Rectal smooth muscle tissue (tissue), 1 donor: ENCODE data around the gene KLHDC8A.

Experiments
- H3K27ac ChIP-seq: one replicate; pipeline ENCODE4 v1.7.0; 2013; ENCODE audit warnings: low read depth, low read length, inconsistent platforms
- H3K27me3 ChIP-seq: one replicate; pipeline ENCODE4 v1.7.0; 2013; ENCODE audit warnings: low read length; ENCODE audit not compliant: control insufficient read depth, insufficient read depth
- H3K36me3 ChIP-seq: one replicate; pipeline ENCODE4 v1.7.0; 2013; ENCODE audit warnings: low read length; ENCODE audit not compliant: control insufficient read depth, insufficient read depth
- H3K4me1 ChIP-seq: one replicate; pipeline ENCODE4 v1.7.0; 2013; ENCODE audit warnings: low read length; ENCODE audit not compliant: control insufficient read depth, insufficient read depth
- H3K4me3 ChIP-seq: one replicate; pipeline ENCODE4 v1.7.0; 2013; ENCODE audit warnings: low read length
- H3K9ac ChIP-seq: one replicate; pipeline ENCODE4 v1.7.0; 2013; ENCODE audit warnings: low read length

The KLHDC8A gene

DNA sequence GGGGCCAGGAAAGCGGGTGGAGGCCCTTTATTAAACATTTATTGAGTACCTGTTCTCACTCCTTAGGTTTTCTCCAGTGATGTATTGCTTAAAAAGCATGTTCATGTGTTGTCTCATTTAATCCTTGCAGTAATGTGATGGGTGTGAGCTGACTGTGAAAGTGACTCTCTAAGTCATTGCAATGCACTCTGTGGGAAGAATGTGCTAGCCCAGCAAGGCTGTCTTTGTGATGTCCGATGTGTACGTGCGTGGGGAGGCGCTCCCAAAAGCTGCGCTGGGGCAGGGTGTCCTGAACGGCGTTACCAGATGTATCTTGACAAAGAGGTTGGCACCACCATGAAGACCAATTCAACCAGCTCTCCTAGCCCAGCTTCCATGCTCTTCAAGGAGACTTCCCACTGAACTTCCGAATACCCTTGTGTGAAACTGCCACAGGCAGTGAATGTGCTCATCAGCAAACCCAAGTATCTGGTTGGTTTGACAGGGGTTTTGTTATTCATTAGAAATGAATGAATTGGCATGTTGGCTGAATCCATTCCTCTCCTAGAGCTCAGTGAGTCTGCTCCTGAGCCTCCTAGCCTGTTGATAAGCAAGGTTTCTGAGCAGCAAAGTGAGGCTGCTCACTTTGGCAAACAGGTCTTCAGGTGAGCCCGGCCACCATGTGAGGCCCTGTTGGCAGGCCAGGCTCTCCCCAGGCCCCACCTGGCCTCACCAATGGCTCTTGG lies 63.2 kb downstream of the KLHDC8A start:
- Histone ChIP-seq H3K4me3 (no peak overlapping the region), H3K9ac (no peak overlapping the region), H3K27ac (no peak overlapping the region), H3K27me3 (no peaks in the 10 kb centered on the region), H3K36me3 (no peaks in the 10 kb centered on the region), H3K4me1 (peaks cover 7% of the 10 kb centered on the region)

DNA sequence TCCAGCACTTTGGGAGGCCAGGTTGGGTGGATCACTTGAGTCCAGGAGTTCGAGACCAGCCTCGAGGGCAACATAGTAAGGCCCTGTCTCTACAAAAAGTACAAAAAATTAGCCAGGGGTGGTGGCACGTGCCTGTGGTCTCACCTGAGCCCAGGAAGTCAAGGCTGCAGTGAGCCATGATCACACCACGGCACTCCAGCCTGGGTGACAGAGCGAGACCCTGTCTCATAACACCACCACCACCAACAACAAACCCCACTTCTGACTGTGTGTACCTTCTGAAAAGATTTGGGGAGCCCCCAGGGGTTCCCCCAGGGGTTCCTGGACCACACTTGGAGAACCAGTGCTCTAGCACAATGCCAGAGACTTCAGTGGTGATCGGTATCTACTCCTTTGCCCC lies 65.1 kb downstream of the KLHDC8A start:
- Histone ChIP-seq H3K4me3 (no peak overlapping the region), H3K27ac (no peak overlapping the region), H3K36me3 (no peaks in the 10 kb centered on the region), H3K27me3 (no peaks in the 10 kb centered on the region), H3K4me1 (peaks cover 7% of the 10 kb centered on the region), H3K9ac (no peak overlapping the region)

DNA sequence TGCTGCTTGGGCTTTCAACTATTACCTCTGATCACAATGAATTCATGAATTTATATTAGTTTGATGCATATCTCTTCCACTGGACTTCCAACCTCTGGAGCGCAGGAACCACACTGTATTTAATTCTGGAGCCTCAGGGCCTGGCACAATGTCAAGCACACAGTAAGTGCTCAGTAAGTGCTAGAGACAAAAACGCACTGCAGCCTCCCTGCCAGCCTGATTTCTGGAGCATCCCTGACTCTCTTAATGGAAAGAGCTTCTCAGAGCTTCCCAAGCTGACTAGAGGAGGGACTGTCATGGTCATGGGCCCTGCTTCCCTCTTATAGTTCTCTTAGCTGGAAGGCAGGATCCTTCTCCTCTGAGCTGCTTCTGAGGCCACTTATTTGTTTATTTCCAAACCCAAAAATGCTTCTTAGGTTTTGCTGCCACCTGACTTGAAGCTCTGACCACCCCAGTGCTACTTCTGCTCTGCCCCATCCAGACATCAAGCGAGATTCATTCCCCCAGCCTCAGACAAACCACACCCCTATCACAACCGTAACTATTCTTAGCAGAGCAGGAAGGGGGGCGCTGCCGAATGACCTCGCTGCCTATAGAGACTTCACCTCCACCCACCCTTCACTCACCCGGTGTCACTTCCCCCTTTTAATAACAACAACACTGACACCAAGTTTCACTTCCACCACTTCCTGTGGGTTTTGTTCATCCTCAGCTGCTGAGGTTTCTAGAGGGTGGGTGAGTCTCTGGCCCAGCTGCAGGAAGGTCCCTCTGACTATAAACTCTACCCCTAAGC lies 68.8 kb downstream of the KLHDC8A start:
- no peaks in the 10 kb centered on the region for H3K27me3 ChIP-seq
- peaks cover 9% of the 10 kb centered on the region for H3K4me1 ChIP-seq
- no peak overlapping the region for H3K9ac ChIP-seq
- no peaks in the 10 kb centered on the region for H3K36me3 ChIP-seq
- H3K4me3 ChIP-seq = no peak overlapping the region
- no peak overlapping the region for H3K27ac ChIP-seq

DNA sequence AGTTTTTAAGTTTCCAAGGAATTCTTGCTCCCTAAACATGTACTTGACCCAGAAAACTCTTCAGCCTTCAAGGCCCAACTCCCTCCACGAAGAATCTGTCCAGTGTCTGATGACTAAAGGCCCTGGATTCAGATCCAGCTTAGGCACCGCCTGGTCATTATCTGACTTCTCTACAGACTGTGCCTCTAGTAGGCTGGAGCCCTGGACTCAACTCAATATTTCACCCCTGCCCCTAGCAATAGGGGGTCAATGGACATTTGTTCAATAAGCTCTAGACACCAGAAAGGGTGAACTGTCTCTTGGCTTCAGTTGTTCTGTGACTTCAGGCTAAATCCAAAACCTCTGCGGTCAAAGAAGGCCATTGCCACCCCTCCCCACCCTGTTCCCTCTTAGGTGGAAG lies 69.6 kb downstream of the KLHDC8A start:
- Histone ChIP-seq H3K4me1 (peaks cover 9% of the 10 kb centered on the region), H3K36me3 (no peaks in the 10 kb centered on the region), H3K9ac (no peak overlapping the region), H3K27ac (no peak overlapping the region), H3K4me3 (no peak overlapping the region), H3K27me3 (no peaks in the 10 kb centered on the region)

DNA sequence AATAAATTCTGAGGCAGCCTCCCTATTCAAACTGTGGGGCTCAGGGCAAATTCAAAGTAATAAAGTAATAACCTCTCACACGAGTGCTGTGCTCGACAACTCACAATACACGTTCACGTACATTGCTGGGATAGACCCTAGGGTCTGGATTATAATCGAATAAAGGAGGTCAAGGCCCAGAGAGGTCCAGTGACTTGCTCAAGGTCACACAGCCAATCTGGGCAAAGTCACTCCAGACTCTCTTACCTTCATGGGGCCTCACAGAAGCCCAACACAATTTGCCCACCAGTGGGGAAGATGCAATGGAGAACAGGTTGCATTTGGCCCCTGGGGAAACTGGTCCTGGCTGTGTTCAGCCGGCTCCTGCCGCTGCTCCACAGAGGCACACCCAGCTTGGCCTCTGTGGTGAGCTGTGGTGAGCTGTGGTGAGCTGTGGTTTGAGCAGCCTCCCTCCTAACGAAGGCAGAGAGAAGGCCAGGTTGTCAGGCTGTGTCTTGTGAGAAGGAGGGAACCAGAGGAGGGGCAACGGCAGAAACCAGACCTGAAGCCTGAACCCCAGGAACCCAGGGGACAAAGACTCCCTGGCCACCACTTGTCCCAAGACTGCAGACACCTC lies 70.3 kb downstream of the KLHDC8A start:
- Histone ChIP-seq H3K27me3 (no peaks in the 10 kb centered on the region), H3K36me3 (no peaks in the 10 kb centered on the region), H3K27ac (no peak overlapping the region), H3K9ac (no peak overlapping the region), H3K4me3 (no peak overlapping the region), H3K4me1 (peaks cover 9% of the 10 kb centered on the region)
